AG04449 (cell line): ENCODE results near the gene CFAP141.

Source experiments
- CTCF ChIA-PET: fragments of 350-600 bp; formaldehyde crosslinking; extraction: SDS; loops from one replicate; lab custom pipeline; 2021; ENCODE audit warnings: antibody characterized with exemption; lab: Yijun Ruan, JAX
- POLR2A ChIA-PET: fragments of 400-600, 350-600 bp; formaldehyde crosslinking; extraction: SDS; loops from one replicate; lab custom pipeline; 2020; ENCODE audit warnings: antibody characterized with exemption, inconsistent platforms; lab: Yijun Ruan, JAX
- DNase-seq: peaks from one replicate; pipeline ENCODE4 v3.0.0-alpha.2; 2010; ENCODE audit warnings: low read depth, low spot score
- H3K4me3 ChIP-seq: 2 replicates; pipeline ENCODE4 v1.5.1; 2011; ENCODE audit warnings: low read depth, mild to moderate bottlenecking, control low read depth, low read length
- TF ChIP-seq, protein P1 (sequence below): IDR thresholded peaks from one replicate; pipeline ENCODE4 v1.5.1; 2011; ENCODE audit warnings: mild to moderate bottlenecking, moderate library complexity, low read length, control low read depth, inconsistent platforms; ENCODE audit not compliant: insufficient read depth; ENCODE audit errors: missing control alignments

CFAP141 gene

DNA sequence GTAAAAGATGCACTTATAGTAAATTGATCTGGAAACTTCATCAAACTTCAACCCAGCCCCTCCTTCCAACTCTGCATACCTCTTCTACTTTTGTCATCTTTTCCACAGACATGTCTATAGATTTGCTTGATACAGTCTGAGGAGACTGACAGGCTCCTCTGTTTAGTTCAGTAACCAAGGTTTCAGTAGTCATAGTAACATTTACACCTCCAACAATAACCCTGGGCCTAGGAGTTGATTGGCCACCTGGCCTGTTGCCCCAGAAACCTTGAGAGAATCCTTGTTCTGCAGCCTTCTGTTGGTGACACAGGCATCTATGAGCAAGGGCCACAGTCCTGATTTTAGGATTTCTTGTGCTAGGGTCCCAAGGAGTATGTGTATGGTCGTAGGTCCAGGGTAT is at the start of gene CFAP141:
Gene CFAP141, minus strand, starts transcription at position 138 of the 400 bp plus-strand sequence. Its CDS starts 26 bp downstream, at position 112.
- POLR2A ChIA-PET: no interaction called here

DNA sequence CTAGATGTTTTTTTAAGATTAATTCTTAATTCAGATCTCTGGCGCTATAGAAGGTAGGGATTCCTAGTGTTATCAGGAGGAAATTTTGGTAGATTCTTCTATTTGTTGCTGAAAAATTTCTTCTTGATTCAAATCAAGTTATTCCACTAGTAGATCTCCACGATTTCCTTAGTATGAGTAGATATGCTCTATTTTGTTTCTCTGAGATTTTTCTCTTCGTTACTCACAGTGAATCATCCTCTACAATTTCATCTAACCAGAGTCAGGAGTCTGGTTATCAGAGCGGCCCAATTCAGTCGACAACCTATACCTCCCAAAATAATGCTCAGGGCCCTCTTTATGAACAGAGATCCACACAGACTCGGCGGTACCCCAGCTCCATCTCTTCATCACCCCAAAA is 47.5 kb upstream of the CFAP141 start:
- CTCF ChIA-PET: interaction anchor here (0.6 to 1.1 kb wide), 2 partner anchors 10 to 60 kb away, joined by 3 read pairs; no protein-coding TSS in a partner anchor
- no peak overlapping the region for H3K4me3 ChIP-seq
- no peak for DNase-seq
- TF ChIP-seq, protein P1, sequence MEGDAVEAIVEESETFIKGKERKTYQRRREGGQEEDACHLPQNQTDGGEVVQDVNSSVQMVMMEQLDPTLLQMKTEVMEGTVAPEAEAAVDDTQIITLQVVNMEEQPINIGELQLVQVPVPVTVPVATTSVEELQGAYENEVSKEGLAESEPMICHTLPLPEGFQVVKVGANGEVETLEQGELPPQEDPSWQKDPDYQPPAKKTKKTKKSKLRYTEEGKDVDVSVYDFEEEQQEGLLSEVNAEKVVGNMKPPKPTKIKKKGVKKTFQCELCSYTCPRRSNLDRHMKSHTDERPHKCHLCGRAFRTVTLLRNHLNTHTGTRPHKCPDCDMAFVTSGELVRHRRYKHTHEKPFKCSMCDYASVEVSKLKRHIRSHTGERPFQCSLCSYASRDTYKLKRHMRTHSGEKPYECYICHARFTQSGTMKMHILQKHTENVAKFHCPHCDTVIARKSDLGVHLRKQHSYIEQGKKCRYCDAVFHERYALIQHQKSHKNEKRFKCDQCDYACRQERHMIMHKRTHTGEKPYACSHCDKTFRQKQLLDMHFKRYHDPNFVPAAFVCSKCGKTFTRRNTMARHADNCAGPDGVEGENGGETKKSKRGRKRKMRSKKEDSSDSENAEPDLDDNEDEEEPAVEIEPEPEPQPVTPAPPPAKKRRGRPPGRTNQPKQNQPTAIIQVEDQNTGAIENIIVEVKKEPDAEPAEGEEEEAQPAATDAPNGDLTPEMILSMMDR: no peak
- POLR2A ChIA-PET: no interaction called here

More for the DNA sequence above, at the start of gene CFAP141:
- TF ChIP-seq, protein P1: no peak
- H3K4me3 ChIP-seq: no peak within 1 kb of the TSS
- DNase-seq: no peak
- CTCF ChIA-PET: no interaction called here

DNA sequence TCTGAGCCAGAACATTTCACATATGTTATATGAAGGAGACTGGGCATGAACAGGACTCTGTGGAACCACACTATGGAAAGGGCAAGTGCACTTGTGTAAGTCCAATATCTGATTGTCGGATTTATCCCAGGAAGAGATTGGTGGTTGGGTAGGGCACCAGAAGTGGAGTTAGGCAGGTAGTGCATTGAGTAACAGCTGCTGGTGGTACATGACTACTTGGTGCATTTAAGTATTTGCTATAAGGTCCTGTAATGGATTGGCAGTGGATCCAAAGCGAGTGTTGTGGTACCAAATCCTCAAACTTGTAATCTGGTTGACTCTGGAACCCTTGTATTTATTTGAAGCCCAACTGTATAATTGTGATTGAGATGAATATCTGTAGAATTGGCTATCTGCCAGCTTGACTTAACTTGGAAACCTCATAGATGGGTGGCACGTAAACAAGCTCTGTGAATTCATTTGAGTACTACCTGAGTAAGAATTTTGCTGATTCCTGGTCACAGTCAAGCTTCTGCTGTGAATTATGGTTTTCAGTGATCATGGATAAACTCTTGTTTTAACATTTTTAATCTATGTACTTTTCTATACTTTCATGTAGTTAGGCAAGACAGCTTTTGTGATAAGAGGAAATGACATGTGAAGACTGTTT is 35.7 kb upstream of the CFAP141 start:
- H3K4me3 ChIP-seq: no peak overlapping the region
- POLR2A ChIA-PET: no interaction called here
- no peak for DNase-seq
- TF ChIP-seq, protein P1: no peak
- CTCF ChIA-PET: interaction anchor here (0.9 to 1.1 kb wide), 2 partner anchors 16 to 42 kb away, joined by 3 to 4 read pairs; no protein-coding TSS in a partner anchor

DNA sequence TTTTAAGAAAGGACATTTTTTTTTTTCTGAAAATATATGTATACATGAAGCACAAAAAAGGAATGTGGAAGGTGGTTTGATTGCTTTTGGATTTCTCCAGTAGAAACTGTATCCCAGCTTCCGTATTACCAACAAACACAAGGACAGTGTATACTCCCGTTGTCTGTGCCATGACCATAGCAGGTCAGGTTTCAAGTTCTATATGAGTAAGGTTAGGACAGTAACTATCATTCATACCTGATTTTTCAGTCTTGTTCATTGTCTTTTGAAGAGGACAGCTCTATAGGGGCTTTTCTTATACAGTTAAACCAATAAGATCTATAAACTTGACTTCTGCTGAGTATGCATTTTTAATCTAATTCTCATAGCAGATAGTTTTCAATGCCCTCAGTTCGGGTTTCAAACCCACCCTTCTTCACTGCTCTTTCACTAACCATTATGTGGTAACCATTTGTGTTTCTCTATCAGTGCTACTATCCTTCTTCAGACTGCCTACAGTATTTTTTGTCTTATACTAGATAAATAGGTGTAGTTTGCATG is 34.2 kb upstream of the CFAP141 start:
- DNase-seq: no peak
- no peak overlapping the region for H3K4me3 ChIP-seq
- ChIA-PET CTCF (interaction anchor here (1.1 kb wide), 1 partner anchor 96 kb away, joined by 3 read pairs; no protein-coding TSS in a partner anchor), POLR2A (interaction anchor here (1.6 kb wide), 1 partner anchor 20 kb away, joined by 5 read pairs; the partner anchor contains the start of gene UBAP2L)
- TF ChIP-seq, protein P1: no peak

DNA sequence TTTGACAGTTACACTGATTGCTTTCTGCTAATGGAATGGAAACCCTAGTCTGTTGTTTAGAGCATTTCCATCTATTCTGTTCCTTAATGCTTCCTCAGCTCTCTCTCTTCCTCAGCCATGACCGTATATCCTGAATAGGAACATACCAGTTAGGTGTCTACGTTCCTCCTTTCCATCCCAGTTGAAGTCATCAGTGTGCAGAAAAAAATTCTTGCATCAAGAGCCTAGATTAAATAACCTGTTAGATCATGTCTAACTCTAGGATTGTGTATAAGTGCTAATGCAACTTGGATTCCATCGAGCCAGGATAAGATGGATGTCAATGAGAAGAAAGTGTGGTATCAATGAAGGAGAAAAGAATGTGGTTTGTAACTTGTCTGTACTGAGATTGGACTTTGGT is 33.4 kb upstream of the CFAP141 start:
- CTCF ChIA-PET: no interaction called here
- TF ChIP-seq, protein P1: no peak
- POLR2A ChIA-PET: no interaction called here
- no peak for DNase-seq
- no peak overlapping the region for H3K4me3 ChIP-seq

DNA sequence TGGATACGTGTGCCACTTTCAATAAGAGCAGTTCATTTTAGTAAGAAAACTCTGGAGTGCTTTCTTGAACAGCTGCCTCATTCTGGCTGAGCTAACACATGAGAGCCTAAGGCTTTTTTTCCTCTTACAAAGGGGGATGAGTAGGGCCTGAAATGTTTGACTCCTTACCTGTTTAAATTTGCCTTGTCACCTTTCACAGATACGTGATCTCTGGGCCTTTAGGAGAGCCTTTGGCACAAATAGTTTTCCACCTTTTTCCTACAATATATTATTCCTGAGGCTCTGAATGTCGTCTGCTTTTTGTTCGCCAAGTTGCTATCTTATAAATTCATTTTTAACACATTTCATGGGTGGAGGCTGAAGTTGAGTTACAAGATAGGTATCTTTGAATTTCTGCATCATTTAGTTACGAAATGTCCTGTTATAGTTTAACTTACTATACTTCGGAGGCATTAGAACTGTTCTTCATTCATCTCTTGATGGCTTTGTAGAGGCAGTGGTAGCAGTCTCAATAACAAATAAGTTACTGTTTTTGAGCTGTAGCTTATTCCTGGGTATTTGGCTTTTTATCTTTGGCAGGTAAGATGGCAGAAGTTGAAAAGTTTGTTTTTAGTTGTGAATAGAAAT is 31.9 kb upstream of the CFAP141 start:
- CTCF ChIA-PET: interaction anchor here (1.1 to 1.3 kb wide), 2 partner anchors 10 to 85 kb away, joined by 3 read pairs; no protein-coding TSS in a partner anchor
- H3K4me3 ChIP-seq: no peak overlapping the region
- TF ChIP-seq, protein P1: no peak
- POLR2A ChIA-PET: interaction anchor here (0.8 kb wide), 1 partner anchor 18 kb away, joined by 3 read pairs; a partner anchor contains a TSS
- no peak for DNase-seq
